Activated CD4-positive, alpha-beta T cell treated with anti-CD3 and anti-CD28 coated beads, Interleukin-2, amount 50 U/mL, for 24 hours (primary cell): ENCODE measurements around the gene SYP.
"Not testable (repeated sequence)": the region's sequence is repeated elsewhere in the genome, so short reads cannot be mapped to it uniquely, and the experiment has no call there.

Source experiments
- DNase-seq, 2 donors: peaks; one replicate each; pipeline ENCODE4 v3.0.0-alpha.2; 2020; ENCODE audit warnings: low read depth in 1 of 2, low spot score in 1 of 2

SYP gene

DNA sequence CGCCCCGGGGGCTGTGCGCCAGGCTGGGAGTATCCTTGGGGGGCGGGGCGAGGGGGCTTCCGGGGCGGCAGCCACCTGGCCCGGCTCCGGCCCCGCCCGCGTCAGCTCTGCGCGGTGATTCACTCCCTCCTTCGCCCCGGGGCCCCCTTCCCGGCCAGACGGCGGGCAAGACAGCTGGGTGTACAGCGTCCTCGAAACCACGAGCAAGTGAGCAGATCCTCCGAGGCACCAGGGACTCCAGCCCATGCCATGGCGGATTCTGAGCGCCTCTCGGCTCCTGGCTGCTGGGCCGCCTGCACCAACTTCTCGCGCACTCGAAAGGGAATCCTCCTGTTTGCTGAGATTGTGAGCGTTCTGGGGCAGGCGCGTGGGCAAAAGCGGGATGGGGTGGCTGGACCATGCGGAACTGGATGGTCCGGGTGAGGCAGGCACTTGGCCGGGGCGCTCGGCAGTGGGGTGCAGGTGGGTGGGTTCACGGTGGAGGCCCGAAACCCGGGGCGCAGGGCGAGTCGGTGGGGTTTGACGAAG, 28.2 kb downstream of the SYP start, which contains the start of gene PLP2:
Gene PLP2 (plus strand): TSS at position 147 of the 528 bp plus-strand sequence. CDS start 103 bp downstream, at position 250.
- peak in 1 of 2 donors; percentile 50 for DNase-seq

DNA sequence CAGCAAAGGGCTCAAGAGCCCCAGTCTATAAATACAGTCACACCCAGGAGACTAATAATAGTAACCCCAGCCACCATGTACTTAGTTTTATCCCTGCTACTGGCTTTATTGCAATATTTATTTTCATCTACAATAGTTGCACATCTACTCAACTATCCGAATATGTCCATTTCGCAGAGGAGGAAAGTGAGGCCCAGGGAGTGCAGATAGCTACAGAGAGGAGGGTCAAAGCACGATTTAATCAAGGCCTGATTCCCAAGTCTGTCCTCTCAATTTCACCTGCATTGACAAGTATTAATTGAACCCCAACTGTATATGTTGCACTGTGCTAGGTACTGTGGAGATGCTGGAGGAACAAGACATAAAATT, 32.3 kb downstream of the SYP start:
- DNase-seq: no peak

DNA sequence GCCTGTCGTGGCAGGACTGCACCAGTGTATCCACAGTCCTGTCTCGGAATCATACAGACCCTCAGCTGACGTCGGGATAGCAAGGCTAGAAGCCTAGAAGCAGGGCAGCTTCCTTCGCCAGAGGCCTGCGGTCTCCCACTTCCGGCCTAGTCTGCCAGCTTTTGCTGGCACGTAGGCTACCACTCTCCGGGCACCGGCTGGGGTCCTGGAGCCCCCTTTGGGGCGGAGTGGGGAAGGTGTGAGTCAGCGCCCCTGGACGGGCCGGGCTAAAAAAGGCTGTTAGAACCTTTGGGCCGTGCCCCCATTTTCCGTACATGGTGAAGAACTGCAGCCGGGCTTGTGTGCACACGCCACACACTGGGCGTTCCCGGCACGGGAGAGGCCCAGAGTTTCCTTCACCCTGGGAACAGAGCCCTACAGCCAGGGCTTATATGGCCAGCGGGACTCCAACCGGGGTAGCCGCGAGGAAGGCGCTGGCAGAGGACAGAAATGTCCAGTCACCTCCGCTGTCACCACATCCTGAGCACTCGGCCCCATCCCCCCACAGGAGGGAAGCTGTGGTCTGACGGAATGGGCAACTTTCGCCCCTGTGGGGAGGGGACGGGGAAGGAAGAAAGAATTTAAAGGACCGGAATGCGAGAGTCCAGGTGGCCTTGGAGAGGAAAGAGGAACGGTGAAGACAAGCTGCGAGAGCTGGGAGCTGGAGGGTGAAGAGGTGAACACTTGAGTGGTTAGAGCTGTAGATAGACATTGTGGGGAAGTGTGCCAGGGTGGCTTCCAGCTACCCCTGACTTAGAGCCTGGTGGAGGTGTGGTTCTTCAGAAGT, 32.9 kb downstream of the SYP start:
- DNase-seq: peak in 1 of 2 donors; percentile 40

DNA sequence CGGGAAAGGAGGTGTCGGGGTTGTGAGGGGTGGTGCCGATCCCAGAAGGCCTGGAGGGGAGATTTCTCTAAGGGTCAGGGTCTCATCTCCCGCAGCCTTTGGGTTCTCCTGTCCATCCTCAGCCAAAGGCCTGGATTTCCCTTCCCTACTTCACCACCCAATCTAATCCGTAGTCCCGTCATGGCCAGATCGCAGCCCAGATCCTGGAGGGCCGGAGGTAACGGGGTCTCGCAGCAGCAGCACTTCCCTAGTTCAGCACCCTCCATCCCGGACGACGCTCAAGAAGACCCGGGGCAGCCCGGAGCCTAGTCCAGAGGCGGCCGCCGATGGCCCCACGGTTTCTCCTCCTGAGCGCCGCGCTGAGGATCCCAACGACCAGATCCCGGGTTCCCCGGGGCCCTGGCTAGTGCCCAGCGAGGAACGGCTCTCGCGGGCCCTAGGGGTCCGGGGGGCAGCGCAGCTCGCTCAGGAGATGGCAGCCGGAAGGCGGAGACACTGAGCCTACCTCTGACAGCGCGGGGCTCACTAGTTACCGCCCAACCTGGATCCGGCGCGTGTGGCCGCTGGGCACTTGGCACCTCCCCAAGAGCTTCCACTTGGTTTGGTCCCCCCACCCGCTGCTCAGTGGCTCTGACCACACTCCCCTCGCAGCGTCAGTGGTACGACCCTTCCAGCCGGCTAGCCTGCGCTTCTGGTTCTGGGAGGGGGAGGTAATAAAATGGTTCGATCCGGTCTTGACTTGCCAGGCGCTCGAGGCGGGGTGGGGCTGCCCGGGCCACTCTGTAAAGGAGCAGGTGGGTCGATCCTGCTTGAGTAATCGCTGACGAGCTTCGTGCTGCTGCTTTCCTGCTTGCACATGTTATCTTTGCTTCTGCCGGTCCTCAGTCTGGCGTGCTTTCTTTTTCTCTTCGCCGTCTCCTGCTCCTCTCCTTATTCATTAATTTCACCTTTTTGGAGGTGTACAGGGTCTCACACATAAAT, 33.8 kb downstream of the SYP start:
- peak; percentile 36 to 53 for DNase-seq

DNA sequence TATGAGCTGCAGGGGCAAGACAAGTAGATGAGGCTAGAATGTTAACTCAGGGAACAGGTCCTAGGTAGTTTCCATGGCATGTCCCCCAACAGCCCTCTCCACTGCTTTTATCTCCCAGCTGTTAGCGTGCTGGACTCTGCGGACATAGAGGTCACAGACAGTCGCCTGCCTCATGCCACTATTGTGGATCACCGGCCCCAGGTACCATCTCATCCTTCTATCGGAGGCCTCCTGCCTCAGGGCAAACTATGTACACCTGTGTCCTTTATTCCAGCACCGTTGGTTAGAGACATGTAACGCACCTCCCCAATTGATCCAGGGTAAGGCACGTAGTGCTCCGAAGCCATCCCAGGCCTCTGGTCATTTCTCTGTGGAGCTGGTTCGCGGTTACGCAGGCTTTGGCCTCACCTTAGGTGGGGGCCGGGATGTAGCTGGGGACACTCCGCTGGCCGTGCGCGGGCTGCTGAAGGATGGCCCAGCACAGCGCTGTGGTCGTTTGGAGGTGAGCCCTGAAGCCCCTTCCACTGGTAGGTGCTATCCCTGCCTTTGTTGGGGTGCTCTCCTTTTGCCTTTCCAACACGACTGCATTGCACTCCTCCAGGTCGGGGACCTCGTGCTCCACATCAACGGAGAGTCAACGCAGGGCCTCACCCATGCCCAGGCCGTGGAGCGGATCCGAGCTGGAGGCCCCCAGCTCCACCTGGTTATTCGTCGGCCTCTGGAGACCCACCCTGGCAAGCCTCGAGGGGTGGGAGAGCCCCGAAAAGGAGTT, 35.2 kb downstream of the SYP start:
- no peak for DNase-seq

DNA sequence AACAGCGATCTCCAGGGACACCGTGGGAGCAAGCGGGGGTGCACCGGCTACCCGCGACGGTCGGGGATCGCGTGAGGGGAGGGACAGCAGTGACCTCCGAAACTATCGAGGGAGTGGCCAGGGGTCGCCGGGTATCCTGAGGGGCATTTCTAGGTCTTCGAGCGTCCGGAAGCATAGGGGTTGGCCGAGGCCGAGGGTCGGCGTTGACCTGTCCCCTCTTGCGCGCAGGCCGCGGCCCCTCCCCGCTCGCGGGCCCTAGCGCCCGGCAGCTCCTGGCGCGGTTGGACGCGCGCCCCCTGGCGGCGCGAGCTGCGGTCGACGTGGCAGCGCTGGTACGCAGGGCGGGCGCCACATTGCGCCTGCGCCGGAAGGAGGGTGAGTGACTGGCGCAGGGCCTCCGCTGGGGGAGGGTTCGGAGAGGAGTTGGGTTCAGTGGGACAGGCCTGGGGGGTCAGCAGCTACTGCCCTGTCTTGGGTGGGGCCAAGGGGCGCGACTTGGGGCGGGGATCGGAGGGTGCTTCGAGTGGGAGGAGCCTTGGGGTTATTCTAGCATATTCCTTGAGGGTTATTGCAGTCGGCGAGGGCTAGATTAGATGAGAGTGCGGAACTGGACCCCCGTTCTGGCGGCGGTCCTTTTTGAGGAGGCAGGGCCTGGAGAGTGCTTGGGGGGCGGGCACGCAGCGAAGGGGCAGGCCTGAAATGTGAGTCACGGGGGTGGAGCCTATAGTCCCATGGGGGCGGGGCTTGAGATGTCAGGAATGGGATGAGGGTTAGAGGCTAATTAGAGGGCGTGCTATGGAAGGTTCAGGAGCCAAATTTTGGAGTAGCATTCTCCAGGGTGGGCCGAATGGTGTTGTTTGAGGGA, 36.2 kb downstream of the SYP start:
- peak; percentile 52 to 59 for DNase-seq

DNA sequence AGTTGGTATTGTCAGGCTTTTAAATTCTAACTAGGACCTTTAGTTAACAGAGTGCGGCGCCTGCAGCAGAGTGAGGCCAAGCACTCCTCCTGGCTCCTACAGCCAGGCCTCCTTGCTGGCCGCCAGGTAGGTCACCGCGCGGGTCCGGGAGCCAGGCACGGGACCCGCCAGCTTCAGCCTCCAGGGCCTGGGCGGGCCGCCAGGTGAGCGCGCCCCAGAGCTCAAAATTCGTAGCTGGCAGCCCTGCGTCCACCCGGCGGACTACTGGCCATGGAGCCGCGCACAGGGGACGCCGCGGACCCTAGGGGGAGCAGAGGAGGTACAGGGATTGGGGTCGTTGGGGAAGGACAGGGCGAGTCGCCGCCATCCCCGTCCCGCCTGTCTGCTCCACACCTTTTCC, 37.4 kb downstream of the SYP start, which contains the start of gene MAGIX:
Gene MAGIX (plus strand): TSS at position 139 of the 400 bp plus-strand sequence. CDS start 132 bp downstream, at position 271.
- no peak for DNase-seq

DNA sequence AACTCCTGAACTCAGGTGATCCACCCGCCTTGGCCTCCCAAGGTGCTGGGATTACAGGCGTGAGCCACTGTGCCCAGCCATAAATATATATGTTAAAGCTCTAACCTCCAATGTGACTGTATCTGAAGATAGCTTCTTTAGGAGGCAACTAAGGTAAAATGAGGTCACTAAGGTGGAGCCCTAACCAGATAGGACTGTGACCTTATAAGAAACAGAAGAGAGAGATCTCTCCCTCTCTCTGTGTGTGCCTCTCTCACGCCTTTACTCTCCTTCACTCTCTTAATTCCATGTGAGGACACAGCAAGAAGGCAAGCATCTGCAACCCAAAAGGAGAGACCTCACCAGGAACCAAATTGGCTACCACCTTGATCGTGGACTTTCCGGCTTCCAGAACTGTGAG, 38.4 kb downstream of the SYP start:
- DNase-seq: no peak

DNA sequence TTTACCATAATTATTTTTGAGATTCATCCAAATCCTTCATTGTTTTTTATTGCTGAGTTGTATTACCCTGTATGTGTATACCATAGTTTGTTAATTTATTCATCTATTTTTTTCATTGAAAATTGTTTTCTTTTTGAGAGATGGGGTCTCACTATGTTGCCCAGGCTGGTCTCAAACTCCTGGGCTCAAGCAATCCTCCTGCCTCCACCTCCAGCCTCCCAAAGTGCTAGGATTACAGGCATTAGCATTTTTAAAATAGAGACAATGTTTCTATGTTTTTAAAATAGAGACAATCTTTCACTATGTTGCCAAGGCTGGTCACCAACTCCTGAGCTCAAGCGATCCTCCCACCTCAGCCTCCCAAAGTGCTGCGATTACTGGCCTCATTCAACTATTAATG, 39.1 kb downstream of the SYP start:
- no peak for DNase-seq

DNA sequence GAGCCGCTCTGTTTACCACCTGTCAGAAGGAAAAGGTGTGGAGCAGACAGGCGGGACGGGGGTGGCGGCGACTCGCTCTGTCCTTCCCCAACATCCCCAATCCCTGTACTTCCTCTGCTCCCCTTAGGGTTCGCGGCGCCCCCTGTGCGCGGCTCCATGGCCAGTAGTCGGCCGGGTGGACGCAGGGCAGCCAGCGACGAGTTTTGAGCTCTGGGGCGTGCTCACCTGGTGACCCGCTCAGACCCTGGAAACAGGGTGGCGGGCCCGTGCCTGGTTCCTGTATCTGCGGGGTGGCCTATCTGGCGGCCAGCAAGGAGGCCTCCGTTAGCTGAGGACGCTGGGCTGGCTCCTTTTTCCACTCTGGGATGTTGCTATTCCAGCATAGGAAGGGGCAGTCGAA, 42.8 kb downstream of the SYP start:
- DNase-seq: no peak

DNA sequence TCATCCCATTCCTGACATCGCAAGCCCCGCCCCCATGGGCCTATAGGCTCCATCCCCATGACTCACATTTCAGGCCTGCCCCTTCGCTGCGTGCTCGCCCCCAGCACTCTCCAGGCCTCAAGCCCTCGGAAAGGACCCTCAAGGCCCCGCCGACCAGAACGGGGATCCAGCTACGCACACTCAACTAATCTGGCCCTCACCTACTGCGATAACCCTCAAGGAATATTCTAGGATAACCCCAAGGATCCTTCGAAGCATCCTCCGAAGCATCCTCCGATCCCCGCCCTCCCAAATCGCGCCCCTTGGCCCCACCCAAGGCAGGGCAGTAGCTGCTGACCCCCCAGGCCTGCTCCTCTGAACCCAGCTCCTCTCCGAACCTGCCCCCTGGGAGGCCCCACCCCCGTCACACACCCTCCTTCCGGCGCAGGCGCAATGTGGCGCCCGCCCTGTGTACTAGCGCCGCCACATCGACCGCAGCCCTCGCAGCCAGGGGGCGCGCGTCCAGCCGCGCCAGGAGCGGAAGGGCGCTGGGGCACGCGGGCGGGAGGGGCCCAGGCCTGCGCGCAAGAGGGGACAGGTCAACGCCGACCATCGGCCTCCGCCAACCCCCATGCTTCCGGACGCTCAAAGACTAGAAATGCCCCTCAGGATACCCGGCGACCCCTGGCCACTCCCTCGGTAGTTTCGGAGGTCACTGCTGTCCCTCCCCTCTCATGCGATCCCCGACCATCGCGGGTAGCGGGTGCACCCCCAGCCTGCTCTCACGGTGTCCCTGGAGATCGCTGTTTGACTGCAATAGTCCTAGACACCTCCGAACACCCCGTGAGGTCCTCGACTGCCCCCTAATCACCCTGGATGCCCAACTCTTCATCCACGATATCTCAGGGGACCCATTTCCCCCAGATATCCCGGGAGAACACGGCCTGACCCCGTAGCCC, 43.8 kb downstream of the SYP start:
- peak; percentile 56 to 72 for DNase-seq

DNA sequence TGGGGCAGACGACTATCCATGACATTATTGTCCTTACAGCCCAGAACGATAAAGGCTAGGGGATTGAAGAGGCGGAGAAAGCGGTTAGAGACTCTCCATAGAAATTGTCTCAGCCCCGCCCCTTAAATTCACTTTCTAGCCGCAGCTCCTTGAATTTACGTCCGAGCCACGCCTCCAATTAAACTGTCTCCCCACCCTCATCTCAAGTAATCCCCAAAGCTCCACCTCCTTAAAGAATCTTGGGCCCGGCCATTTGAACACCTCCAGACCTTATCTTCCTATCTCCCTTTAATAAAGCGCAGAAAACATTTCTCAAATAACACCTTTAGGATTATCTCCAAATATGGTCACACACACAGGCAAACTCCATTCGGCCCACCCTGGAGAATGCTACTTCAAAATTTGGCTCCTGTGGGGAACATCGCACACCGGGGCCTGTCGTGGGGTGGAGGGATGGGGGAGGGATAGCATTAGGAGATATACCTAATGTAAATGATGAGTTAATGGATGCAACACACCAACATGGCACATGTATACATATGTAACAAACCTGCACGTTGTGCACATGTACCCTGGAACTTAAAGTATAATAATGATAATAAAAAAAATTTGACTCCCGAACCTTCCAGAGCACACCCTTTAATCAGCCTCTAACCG, 44.6 kb downstream of the SYP start:
- no peak for DNase-seq

DNA sequence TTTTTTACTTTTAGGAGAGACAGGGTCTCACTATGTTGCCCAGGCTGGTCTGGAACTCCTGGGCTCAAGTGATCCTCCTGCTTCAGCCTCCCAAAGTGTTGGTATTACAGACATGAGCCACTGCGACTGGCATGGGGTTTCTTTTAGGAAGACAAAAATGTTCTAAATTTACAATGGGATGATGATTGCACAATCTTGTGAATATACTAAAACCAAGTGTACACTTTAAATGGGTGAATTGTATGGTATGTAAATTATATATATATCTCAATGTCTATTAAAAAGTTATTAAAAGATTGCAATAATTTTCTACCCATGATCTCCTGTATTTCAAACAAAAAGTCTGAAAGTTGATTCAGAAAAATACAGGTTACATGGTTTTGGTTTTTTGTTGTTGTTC, 46.5 kb downstream of the SYP start:
- DNase-seq: no peak

DNA sequence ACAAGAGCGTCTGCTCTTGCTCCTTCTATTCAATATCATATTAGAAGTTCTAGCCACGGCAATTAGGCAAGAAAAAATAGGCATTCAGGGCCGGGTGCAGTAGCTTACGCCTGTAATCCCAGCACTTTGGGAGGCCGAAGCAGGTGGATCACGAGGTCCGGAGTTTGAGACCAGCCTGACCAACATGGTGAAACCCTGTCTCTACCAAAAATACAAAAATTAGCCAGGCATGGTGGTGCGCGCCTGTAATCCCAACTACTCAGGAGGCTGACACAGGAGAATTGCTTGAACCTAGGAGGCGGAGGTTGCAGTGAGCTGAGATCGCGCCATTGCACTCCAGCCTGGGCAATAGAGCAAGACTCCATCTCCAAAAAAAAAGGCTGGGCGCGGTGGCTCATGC, 50.7 kb downstream of the SYP start:
- not testable (repeated sequence) for DNase-seq

DNA sequence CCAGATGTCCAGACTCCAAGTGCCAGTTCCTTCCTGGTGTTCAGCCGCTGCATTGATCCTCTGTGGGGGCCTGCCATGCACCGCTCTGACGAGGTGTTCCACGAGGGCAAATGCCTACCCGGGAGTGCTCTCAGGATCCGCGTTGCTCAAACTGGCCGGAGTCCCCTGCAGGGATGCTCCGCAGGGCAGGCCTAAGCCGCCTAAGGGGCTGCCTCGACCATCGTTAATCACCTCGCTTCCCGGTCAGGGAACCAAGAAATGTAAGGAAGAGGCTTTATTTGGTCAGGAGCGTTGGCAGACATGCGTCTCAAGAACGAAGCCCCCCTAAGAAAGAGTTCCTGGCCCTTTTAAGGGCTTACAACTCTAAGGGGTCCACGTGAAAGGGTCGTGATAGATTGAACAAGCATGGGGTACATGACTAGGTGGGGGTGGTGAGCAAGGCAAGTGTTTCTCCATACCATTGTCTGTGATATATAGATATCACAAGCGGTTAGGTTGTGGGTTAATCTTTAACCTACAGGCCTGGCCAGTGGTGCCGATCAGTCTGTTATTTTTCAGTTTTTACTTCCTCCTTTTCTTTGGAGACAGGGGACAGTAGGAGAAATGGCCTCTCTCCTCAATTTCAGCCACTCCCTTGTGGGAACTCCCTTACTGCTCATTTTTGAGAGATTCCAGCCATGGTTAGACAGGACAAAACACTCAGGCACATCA, 51.4 kb downstream of the SYP start:
- not testable (repeated sequence) for DNase-seq

DNA sequence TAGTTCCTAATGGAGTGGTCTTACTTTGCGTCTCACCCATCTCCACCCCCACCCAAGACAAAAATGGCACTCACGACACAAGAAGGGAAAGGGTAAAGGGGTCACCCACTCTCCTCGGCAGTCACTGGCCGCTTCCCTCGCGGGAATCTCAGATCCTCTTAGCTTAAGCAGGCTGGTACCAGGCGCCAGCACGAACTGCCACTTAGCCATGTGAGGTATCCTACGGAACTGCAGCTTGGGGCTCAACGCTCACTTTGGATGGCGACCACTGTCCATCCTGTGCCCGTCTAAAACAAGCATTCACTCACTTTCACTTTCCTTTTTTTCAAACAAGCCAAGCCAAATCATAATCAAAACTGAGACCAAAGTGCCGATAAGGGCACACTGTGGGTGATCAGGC, 52.1 kb downstream of the SYP start:
- no peak for DNase-seq

DNA sequence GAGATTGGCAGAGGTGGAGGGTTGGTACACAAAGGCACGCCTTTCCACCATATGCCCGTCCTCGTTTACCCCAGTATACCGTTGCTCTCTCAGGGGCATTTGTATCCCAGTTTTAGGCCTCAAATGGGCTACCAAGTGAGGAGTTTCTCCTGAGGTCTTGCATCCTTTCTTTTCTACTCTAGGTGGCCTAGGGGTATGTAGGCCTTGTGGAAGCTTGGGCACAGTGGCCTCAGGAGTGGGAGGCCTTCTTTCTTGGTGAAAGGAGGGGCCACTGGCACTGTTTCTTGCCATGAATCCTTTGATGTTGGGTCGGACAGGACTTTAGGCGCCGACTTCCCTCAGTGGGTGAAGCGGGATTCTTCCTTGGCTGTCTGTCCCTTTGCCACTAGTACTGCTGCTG, 52.7 kb downstream of the SYP start:
- no peak for DNase-seq

DNA sequence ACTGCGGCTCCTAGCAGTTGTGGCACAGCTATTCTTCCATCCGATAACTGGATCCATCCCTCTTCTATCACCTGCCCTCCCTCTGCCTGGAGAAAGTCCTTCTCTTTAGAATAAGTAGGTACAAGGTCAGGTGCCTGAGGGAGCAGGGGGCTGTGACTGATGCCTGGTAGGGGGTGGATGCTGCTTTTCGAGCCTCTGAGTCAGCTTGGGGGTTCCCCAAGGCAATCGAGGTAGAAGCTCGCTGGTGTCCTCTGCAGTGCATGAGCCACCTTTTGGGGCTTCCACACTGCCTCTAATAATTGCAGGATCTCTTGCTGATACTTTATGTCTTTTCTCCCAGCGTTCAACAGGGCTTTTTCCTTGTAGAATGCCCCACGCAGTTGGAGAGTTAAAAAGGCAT, 56.8 kb downstream of the SYP start:
- not testable (repeated sequence) for DNase-seq
